GOT3 (cell line): ENCODE measurements around the gene NOVA1.
"Not testable (repeated sequence)": the region's sequence is repeated elsewhere in the genome, so short reads cannot be mapped to it uniquely, and the experiment has no call there.

Source experiments
- DNase-seq: peaks from one replicate; lab custom pipeline; 2025; ENCODE audit warnings: mixed read lengths; lab: John Stamatoyannopoulos, UW

NOVA1 gene, protein sequence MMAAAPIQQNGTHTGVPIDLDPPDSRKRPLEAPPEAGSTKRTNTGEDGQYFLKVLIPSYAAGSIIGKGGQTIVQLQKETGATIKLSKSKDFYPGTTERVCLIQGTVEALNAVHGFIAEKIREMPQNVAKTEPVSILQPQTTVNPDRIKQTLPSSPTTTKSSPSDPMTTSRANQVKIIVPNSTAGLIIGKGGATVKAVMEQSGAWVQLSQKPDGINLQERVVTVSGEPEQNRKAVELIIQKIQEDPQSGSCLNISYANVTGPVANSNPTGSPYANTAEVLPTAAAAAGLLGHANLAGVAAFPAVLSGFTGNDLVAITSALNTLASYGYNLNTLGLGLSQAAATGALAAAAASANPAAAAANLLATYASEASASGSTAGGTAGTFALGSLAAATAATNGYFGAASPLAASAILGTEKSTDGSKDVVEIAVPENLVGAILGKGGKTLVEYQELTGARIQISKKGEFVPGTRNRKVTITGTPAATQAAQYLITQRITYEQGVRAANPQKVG

DNA sequence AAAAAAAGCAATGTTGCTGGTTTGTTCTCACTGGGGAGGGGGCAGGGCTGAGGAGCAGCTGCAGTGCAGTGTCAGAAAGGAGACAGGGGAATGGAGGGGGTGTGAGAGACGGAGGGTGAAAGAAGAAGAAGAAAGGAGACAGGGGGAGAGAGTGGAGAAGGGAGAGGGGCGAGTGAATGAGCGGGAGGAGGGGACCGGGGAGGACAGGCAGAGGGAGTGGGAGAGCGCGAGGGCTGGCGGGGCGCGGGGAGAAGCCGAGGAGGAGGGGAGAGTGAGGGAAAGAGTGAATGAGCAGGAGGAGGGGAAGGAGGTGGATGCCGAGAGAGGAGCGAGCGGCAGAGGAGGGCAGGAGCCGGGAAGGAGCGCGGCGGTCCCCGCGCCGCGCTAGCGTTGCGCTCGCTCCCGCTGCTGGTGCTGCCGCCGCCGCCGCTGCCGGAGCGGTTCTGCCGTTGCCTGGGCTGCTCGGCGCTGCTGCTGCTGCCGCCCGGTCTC lies at the start of gene NOVA1:
Gene NOVA1, minus strand, starts transcription at position 445 of the 492 bp plus-strand sequence. CDS start 597 bp downstream, outside the sequence.
- peak; percentile 12 for DNase-seq

DNA sequence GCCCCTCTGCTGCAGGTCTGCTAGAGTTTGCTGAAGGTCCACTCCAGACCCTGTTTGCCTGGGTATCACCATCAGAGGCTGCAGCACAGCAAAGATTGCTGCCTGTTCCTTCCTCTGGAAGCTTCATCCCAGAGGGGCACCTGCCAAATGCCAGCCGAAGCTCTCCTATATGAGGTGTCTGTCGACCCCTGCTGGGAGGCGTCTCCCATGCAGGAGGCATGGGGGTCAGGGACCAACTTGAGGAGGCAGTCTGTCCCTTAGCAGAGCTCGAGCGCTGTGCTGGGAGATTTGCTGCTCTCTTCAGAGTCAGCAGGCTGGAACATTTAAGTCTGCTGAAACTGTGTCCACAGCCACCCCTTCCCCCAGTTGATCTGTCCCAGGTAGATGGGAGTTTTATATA lies 47.2 kb upstream of the NOVA1 start:
- DNase-seq = not testable (repeated sequence)

DNA sequence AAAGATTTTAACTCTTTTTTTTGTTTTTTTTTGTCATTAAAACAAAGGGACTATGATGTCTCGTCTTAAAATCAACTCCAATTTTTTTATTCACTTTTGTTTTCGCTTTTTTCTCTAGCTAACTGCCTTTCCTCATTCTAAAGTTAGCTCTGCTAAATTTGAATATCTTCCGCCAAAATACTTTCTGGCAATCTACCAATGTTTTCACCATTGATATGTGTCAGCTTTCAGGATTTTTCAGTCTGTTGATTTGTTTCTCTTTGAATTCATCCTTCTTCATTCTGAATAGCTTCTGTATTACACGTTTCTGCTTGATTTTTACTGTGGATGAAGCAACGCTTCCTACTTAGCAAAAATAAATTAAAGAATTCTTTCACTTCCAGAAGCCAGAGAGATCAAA lies 38.7 kb upstream of the NOVA1 start:
- no peak for DNase-seq

DNA sequence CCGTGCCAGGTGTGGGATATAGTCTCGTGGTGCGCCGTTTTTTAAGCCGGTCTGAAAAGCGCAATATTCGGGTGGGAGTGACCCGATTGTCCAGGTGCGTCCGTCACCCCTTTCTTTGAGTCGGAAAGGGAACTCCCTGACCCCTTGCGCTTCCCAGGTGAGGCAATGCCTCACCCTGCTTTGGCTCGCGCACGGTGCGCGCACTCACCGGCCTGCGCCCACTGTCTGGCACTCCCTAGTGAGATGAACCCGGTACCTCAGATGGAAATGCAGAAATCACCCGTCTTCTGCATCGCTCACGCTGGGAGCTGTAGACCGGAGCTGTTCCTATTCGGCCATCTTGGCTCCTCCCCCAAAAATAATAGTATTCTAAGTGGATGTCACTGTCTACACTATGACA lies 37.1 kb upstream of the NOVA1 start:
- DNase-seq = not testable (repeated sequence)

DNA sequence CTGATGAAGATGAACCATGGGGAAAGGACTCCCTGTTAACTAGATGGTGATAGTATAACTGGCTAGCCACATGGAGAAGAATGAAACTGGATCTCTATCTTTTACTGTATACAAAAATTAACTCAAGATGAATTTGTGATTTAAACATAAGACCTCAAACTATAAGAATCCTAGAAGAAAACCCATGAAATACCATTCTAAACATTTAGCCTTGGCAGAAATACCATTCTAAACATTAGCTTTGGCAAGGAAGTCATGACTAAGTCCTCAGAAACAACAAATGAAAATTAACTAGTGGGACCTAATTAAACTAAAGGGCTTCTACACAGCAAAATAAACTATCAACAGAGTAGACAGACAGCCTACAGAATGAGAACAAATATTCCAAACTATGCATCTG lies 28.4 kb upstream of the NOVA1 start:
- no peak for DNase-seq

DNA sequence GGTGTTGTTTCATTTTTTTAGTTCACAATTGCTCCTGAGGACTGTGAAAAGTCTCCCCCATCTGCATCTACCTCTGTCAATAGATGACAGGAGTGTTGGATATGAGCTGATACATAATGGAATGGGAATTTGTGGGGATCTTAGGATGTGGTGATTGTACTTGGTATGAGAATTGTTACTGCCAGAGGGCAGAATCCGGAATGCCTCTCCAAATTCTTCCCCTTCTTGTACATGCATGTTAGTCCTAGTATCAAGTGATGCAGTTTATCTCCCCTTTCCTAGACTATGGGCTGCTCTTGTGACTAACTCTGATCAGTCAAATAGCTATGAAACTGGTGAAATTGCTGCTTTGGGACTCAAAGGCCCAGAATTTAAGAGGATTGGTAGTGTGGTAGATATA lies 24.8 kb upstream of the NOVA1 start:
- DNase-seq = no peak

DNA sequence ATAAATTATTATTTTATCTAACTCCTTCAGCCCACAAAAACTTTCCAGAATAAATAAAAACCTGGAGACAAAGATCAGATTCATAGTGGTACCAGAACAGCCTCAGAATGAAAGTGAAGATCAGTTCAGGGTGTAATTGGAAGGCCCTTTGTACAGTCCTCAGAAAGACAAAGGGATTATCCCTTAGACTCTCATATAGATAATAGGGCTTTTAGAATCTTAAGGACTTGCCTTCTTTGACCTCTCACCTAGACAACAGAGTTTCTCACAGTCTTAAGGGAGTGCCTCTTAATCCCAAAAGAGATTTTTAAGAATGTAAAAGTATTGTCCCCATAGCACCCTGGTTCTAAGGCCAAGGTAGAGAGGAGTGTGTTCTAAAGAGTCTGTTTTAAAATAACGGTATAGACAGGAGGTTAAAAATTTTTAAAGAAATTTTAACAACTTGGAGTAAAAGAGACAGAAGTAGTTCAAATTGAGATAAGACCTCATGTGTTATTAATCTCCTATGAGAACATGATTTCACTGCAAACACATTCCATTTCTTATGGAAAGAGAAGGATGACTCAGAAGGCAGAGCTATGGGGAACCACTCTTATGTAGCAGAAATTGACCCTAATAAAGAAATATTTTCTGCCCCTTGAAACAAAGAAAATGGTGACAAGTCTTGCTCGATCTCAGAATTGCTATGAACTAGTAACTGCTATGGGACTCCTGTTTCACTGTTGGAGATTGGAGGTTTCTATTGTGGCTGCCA lies 24.2 kb upstream of the NOVA1 start:
- DNase-seq = no peak

DNA sequence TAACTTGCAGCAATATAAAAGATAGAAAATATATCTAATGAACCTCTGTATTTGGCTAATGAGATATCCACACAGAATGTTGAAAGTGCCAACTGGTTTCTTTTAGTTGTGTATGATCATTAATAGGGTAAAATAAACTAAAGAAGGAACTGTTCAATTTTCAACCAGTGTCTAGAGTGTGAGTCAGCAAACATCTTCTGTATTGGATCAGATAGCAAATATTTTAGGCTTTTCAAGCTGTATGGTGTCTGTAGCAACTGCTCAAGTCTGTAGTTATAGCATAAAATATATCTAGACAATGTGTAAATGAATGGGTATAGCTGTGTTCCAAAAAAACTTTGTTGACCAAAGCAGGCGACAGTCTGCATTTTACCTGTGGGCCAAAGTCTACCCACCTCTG lies 23.5 kb upstream of the NOVA1 start:
- DNase-seq = no peak

DNA sequence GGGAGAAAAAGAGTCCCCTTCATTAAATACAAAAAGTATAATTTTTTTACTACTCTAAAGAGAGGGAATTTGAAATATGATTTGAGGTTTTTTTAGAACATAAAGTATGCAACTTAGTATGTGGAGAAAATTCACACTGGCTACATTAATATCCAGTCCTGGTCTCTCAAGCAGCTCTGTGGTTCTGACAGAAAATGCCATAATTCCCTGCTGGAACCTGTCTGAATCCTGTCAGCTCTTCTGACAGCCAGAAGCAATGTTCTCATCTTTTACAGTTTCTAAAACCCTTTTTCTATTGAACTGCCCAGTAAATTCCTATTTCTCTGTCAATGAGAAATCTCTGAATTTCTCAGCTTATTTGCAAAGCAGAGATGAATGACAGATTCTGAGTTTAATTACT lies 13.4 kb upstream of the NOVA1 start:
- DNase-seq = no peak

DNA sequence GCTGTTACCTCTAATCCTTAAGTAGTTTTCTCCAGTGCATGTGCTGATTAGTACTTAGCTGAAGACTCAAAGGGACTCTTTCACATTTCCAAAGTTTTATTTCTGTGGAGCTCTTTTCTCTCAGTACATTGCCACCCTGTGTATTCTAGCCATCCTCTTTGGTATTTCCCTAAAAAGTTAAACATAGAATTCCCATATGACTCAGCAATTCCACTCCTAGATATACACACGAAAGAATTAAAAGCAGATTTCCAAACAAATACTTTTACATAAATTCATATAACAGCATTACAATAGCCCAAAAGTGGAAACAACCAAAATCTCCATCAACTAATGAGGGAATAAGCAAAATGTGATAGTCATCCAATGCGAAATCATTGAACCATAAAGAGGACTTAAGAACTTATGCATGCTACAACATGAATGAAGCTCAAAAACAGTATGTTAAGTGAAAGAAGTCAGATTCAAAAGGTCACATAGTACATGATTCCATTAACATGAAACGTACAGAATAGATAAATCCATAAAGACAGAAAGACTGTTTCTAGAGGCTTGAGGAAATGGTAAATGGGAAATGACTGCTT lies 9.0 kb upstream of the NOVA1 start:
- no peak for DNase-seq

DNA sequence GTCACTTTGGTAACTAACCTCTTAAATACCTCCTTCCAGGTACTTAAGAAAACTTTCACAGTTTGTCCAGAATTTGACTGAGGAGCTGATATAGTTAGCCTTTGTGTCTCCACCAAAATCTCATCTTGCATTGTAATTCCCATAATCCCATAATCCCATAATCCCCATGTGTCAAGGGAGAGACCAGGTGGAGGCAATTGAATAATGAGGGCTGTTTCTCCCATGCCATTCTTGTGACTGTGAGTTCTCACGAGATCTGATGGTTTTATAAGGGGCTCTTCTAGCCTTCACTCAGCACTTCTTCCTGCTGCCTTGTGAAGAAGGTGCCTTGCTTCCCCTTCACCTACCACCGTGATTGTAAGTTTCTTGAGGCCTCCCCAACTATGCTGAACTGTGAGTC lies 7.8 kb upstream of the NOVA1 start:
- no peak for DNase-seq

DNA sequence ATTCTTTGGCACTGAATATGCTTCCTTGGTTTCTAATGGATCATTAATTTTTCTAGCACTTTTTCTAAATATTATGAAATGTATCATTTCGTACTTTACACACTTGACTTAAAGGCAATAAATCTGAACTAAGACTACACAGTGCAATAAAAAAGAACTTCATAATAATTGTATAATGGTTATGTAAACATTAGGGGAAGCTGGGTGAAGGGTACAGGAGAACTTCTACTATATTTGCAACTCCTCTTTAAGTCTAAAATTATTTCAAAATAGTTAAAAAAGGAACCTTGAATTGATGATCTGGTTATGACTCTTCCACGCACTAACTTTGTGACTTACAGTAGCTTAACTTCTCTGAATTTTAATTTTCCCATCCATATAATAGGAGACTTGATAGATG lies 5.1 kb upstream of the NOVA1 start:
- DNase-seq = no peak

DNA sequence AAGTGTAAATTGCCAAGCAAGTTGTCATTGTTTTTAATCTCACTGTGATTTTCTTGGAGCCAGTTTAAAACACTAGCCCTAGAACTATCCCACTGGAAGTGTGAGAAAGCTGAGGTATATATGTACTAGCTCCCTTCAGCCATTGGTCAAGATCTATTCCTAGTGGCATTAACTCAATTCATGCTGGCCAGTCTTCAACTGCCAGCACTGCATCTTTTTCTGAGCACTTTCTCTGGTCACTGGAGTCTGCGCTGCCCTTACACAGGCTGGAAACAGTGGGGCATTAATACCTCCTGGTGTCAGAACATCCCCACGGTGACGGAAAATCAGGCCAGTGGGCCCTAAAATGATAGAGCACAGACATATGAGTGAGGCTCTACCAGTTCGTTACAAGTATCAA lies 4.0 kb upstream of the NOVA1 start:
- no peak for DNase-seq

DNA sequence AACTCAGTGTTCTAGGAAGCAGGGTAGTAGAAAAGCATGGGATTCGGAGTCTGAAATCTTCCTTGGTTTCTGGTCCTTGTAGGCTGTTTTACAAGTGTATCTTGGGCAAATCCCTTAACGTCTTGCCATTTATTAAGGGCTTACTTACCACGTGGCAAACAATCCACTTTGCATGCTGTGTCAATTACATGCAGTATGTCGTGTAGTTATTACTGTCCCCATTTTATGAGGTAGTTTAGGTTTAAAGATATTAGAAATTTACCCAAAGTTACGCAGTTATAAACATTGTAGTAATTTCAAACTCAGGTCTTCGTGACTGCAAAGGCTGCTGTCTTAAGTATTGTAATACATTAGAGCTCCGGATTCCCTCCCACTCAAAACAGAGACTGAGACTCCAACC lies 1.5 kb upstream of the NOVA1 start:
- no peak for DNase-seq

DNA sequence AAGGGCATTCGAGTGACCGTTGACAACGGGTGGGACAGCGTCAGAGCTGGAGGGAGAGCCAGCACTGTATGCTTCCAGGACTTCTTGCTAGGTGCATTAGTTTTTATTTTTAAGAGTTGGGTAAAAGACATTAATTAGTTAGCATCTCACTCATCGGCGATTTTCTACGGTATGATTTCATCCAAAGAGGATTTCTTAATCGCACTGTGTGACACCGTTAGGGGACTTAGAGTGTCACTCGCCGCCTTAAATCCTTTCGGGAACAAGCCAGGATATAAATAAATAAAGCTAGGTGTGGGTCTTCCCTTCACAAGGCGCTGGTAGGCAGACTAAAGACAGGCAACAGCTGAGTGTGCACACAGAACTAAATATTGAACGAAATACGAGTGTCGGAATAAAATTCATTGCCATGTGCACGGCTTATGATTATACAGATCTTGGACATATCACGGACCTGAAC lies 869 bp upstream of the NOVA1 start:
- DNase-seq = no peak

DNA sequence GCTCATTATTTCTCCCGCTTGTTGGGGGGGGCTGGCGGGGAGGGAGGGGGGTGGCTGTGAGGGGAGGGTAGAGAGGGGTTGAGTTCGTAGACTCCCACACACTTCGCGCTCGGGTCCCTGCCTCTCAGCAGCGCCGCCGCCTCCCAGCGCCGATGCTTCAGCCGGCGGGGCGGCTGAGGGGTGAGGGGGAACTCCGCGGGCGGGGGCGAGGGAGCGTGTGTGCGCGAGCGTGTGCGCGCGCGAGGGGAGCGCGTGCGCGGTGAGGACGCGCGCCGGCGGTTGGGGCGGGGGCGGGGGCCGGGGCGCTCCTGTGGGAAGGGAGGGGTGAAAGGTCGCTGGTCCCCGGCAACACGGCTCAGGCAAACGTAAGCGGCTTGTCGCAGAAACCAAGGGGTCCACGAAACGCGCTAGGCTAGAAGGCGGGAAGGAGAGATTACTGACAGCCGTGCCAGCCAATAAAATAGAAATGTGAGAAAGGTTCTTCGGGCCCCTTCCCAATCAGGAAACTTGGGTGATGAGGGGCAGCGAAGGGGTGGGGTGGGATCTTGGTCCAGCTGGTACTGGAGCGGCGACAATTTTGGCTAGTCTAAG lies 343 bp upstream of the NOVA1 start:
- peak; percentile 41 for DNase-seq

DNA sequence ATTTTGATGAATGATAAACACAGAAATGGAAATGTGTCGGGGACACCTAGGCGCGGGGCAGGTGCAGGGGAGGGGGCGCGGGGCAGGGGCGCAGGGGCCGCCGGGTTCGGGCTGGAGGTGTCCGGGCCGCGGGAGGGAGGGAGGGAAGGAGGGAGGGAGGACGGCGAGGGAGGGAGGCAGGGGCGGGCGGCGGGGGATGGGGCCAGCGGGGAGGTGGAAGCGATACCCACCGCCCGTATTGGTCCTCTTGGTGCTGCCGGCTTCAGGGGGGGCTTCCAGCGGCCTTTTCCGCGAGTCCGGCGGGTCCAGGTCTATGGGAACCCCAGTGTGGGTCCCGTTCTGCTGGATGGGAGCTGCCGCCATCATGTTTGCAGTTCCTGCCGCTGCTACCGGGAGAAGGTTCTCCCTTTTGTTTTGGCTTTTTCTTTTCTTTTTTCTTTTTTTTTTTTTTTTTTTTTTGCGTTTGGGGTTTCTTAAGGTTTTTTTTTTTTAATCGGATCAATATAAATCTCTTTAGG lies 703 bp downstream of the NOVA1 start:
- no peak for DNase-seq

DNA sequence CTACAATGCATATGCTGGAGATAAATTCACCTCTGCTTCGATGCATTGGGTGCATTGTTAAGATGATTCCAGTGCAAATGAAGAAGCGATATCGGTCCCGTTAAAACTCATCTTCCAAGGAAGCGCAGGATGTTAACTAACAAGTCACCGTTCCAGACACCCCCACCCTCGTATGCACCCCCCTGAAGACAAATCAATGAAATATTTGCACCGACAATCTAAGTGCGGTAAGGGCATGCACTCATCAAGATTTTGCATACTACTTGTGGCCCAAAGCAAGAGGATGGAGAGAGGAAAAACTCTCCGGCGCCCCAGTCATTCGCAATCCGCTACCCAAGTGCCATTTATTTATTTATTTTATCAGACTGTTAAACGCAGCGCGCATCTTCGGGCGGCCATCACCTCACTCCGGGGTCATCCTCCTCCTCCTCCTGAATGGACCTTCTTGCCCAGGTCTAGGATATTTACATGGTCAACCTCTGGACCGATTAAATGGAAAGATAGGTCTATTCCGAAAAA lies 1.2 kb downstream of the NOVA1 start:
- DNase-seq = no peak

DNA sequence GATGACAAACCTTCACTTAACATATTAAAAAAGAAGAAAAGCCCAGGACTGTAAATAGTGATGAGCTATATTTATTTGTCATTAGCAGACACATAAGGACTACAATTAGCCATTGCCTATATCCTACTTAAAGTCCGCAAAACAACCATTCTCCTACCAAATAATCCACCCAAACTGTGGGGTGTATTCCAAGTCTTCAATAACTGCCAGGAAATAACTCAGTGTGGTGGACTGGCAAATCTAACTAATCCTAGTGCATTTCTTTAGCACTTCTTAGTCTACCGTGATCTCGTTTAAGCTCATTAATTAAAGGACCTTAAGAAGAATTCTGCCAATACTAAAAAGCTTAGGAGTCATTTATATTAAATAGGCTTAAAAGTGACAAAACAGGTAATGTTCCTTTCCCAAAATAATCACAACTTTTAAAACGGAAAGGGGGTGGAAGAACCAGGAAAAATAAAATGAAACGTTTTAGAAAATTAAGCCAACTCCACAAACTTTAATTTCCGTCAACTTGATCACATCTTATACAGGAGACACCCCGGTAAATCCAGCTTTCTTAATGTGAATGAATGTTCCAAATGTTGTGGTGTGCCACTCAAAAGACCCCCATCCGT lies 1.8 kb downstream of the NOVA1 start:
- no peak for DNase-seq

DNA sequence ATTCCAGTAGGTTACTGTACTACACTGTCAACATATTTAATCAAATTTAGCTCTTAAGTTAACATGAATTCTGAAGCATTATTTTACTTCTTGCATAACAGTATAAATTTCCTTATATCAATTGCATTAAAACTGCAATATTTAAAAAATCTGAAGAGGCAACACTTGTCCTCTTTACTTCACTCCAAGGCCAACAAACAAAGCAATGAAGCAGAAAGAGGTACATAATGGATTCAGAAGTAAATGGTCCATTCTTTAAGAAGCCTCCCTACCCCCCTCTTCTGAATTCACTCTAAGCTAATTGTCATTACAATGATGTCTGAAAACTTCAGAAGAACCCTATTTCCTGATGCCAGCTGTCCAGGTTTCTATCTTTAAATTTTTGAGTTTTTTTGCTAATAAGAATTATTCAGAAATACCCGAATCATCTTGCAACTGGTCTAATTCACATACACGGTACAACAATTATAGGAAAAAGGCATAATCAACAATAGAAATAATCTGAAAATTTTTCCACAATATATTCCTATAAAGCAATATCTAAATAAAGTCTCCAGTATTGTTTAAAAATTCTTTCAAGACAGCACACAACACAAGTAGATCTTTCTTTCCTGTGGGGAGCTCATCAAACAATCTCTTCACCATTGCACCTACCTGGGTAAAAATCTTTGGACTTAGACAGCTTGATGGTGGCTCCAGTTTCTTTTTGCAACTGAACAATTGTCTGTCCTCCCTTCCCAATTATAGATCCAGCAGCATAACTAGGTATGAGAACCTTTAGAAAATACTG lies 2.9 kb downstream of the NOVA1 start:
- DNase-seq = no peak
